Activated T-helper 2 cell treated with anti-CD3 and anti-CD28 coated beads, Interferon-gamma antibody, Interleukin-2, Interleukin-4, amounts not matched to agents 10 μg/mL and 5 μg/mL and 100 μg/mL, durations not matched to agents 14 hours and 24 hours and 36 hours (primary cell): ENCODE data around the gene EZH1. TPM values are rescaled to one million over a fixed set of nuclear protein-coding genes. Genes with fewer than 3 reads are reported as not detected.
"Not testable (repeated sequence)": the region's sequence is repeated elsewhere in the genome, so short reads cannot be mapped to it uniquely, and the experiment has no call there.

ENCODE experiments used
- DNase-seq: peaks from one replicate; pipeline ENCODE4 v3.0.0; 2021; ENCODE audit warnings: low spot score
- H3K27ac Mint-ChIP-seq: one replicate; pipeline ENCODE4 v1.8.0; 2021; ENCODE audit warnings: mixed read lengths
- H3K27me3 Mint-ChIP-seq: one replicate; pipeline ENCODE4 v1.8.0; 2021; ENCODE audit warnings: low read depth, mixed read lengths
- H3K36me3 Mint-ChIP-seq: one replicate; pipeline ENCODE4 v1.8.0; 2021; ENCODE audit warnings: low read depth, mixed read lengths
- H3K4me1 Mint-ChIP-seq: one replicate; pipeline ENCODE4 v1.8.0; 2021; ENCODE audit warnings: low read depth, mixed read lengths
- H3K4me3 Mint-ChIP-seq: one replicate; pipeline ENCODE4 v1.8.0; 2021; ENCODE audit warnings: low read depth, mild to moderate bottlenecking, moderate library complexity, mixed read lengths
- H3K9me3 Mint-ChIP-seq: one replicate; pipeline ENCODE4 v1.8.0; 2021; ENCODE audit warnings: mixed read lengths
- intact Hi-C: fragments of 100-400 bp; cut with micrococcal nuclease; formaldehyde crosslinking; loops from one replicate; pipeline ENCODE4 v1.15.1; 2023
- total RNA-seq: library from RNA; stranded (reverse); gene quantifications from 2 replicates; pipeline ENCODE4 v1.2.3, GENCODE V29; 2022

The EZH1 gene
- total RNA-seq, 1 donor from 2014 or later, result 37.1 TPM

- no peak for DNase-seq
- Mint-ChIP-seq H3K9me3 (no peaks in the 10 kb centered on the region), H3K27ac (no peak within 1 kb of the TSS), H3K4me3 (no peak within 1 kb of the TSS), H3K36me3 (peaks cover 36% of the 10 kb centered on the region), H3K4me1 (peaks cover 11% of the 10 kb centered on the region), H3K27me3 (peaks cover 43% of the 10 kb centered on the region)
- intact Hi-C loops, result loop anchor here (5.0 kb wide), 1 partner anchor 103 kb away; the partner anchor contains the start of gene PLEKHH3
These were observed 35.4 kb upstream of the EZH1 start, which contains the start of gene WNK4 for GRCh38 chr17:42779936-42780850. TSS of gene WNK4 (plus strand) at chr17:42780610. CDS start at chr17:42780699, 89 bp downstream.

GRCh38 chr17:42779304-42779935 is 34.6 kb upstream of the EZH1 start:
- intact Hi-C loops, result no loop called here
- H3K4me1 Mint-ChIP-seq, result peaks cover 12% of the 10 kb centered on the region
- peaks cover 36% of the 10 kb centered on the region for H3K27me3 Mint-ChIP-seq
- no peak for DNase-seq
- H3K9me3 Mint-ChIP-seq, result no peaks in the 10 kb centered on the region
- H3K4me3 Mint-ChIP-seq, result no peak overlapping the region
- H3K36me3 Mint-ChIP-seq, result peaks cover 42% of the 10 kb centered on the region
- no peak overlapping the region for H3K27ac Mint-ChIP-seq

- no peaks in the 10 kb centered on the region for H3K9me3 Mint-ChIP-seq
- intact Hi-C loops, result no loop called here
These were observed 33.7 kb upstream of the EZH1 start for GRCh38 chr17:42778570-42778969.

GRCh38 chr17:42775534-42776098 is 30.8 kb upstream of the EZH1 start:
- intact Hi-C loops, result no loop called here
- Mint-ChIP-seq H3K9me3 (no peaks in the 10 kb centered on the region), H3K27ac (no peak overlapping the region), H3K4me3 (peak overlapping the region; percentile 19), H3K4me1 (peaks cover 19% of the 10 kb centered on the region), H3K36me3 (peaks cover 42% of the 10 kb centered on the region), H3K27me3 (peaks cover 5% of the 10 kb centered on the region)
- DNase-seq, result no peak

More at GRCh38 chr17:42778570-42778969, 33.7 kb upstream of the EZH1 start:
- Mint-ChIP-seq H3K4me3 (no peak overlapping the region), H3K27me3 (peaks cover 28% of the 10 kb centered on the region), H3K27ac (no peak overlapping the region), H3K4me1 (peaks cover 16% of the 10 kb centered on the region), H3K36me3 (peaks cover 42% of the 10 kb centered on the region)
- DNase-seq, result no peak

GRCh38 chr17:42774066-42774745 is 29.4 kb upstream of the EZH1 start:
- intact Hi-C loops, result no loop called here

GRCh38 chr17:42773290-42774035 is 28.6 kb upstream of the EZH1 start, which contains the start of gene VPS25:
TSS of gene VPS25 (plus strand) at chr17:42773449. CDS start at chr17:42773476, 27 bp downstream.
- peaks cover 19% of the 10 kb centered on the region for H3K4me1 Mint-ChIP-seq
- H3K27me3 Mint-ChIP-seq, result no peaks in the 10 kb centered on the region
- H3K36me3 Mint-ChIP-seq, result peaks cover 32% of the 10 kb centered on the region
- peak; percentile 68 for DNase-seq
- H3K9me3 Mint-ChIP-seq, result no peaks in the 10 kb centered on the region
- peak within 1 kb of the TSS; percentile 93 for H3K27ac Mint-ChIP-seq
- peak within 1 kb of the TSS; percentile 98 for H3K4me3 Mint-ChIP-seq
- intact Hi-C loops, result no loop called here

More at GRCh38 chr17:42774066-42774745, 29.4 kb upstream of the EZH1 start:
- Mint-ChIP-seq H3K4me1 (peaks cover 19% of the 10 kb centered on the region), H3K27me3 (no peaks in the 10 kb centered on the region), H3K27ac (peak overlapping the region; percentile 93), H3K9me3 (no peaks in the 10 kb centered on the region), H3K4me3 (peak overlapping the region; percentile 98), H3K36me3 (peaks cover 35% of the 10 kb centered on the region)
- DNase-seq, result no peak

GRCh38 chr17:42772945-42773289 is 28.1 kb upstream of the EZH1 start:
- intact Hi-C loops, result no loop called here
- Mint-ChIP-seq H3K4me1 (peaks cover 19% of the 10 kb centered on the region), H3K27me3 (peaks cover 3% of the 10 kb centered on the region), H3K9me3 (no peaks in the 10 kb centered on the region), H3K27ac (peak overlapping the region; percentile 93), H3K36me3 (peaks cover 26% of the 10 kb centered on the region), H3K4me3 (peak overlapping the region; percentile 98)
- DNase-seq, result no peak

- peaks cover 14% of the 10 kb centered on the region for H3K4me1 Mint-ChIP-seq
- H3K9me3 Mint-ChIP-seq, H3K4me3 Mint-ChIP-seq, intact Hi-C loops, H3K36me3 Mint-ChIP-seq, H3K27ac Mint-ChIP-seq, DNase-seq: not testable (repeated sequence)
- H3K27me3 Mint-ChIP-seq, result peaks cover 15% of the 10 kb centered on the region
These were observed 25.1 kb upstream of the EZH1 start for GRCh38 chr17:42769964-42770363.

- intact Hi-C loops, H3K4me1 Mint-ChIP-seq, H3K27ac Mint-ChIP-seq, H3K36me3 Mint-ChIP-seq, H3K4me3 Mint-ChIP-seq, DNase-seq, H3K9me3 Mint-ChIP-seq: not testable (repeated sequence)
- peaks cover 24% of the 10 kb centered on the region for H3K27me3 Mint-ChIP-seq
These were observed 23.2 kb upstream of the EZH1 start for GRCh38 chr17:42768006-42768405.

GRCh38 chr17:42767512-42767911 is 22.7 kb upstream of the EZH1 start:
- intact Hi-C loops, result no loop called here
- Mint-ChIP-seq H3K4me3 (no peak overlapping the region), H3K27me3 (peaks cover 29% of the 10 kb centered on the region)

GRCh38 chr17:42766124-42766523 is 21.3 kb upstream of the EZH1 start:
- intact Hi-C loops, result no loop called here
- H3K36me3 Mint-ChIP-seq, result no peaks in the 10 kb centered on the region
- no peak overlapping the region for H3K27ac Mint-ChIP-seq

More at GRCh38 chr17:42767512-42767911, 22.7 kb upstream of the EZH1 start:
- Mint-ChIP-seq H3K27ac (no peak overlapping the region), H3K36me3 (no peaks in the 10 kb centered on the region), H3K4me1 (peaks cover 7% of the 10 kb centered on the region), H3K9me3 (no peaks in the 10 kb centered on the region)
- DNase-seq, result no peak

GRCh38 chr17:42761638-42762037 is 16.8 kb upstream of the EZH1 start:
- Mint-ChIP-seq H3K4me1 (peaks cover 5% of the 10 kb centered on the region), H3K4me3 (peak overlapping the region; percentile 22), H3K36me3 (no peaks in the 10 kb centered on the region), H3K9me3 (no peaks in the 10 kb centered on the region), H3K27me3 (peaks cover 51% of the 10 kb centered on the region), H3K27ac (no peak overlapping the region)
- intact Hi-C loops, result loop anchor here (5.0 kb wide), 1 partner anchor 184 kb away; the partner anchor contains the start of gene PSMC3IP
- no peak for DNase-seq

More at GRCh38 chr17:42766124-42766523, 21.3 kb upstream of the EZH1 start:
- DNase-seq, result no peak
- no peaks in the 10 kb centered on the region for H3K9me3 Mint-ChIP-seq
- peaks cover 39% of the 10 kb centered on the region for H3K27me3 Mint-ChIP-seq
- peaks cover 2% of the 10 kb centered on the region for H3K4me1 Mint-ChIP-seq
- no peak overlapping the region for H3K4me3 Mint-ChIP-seq
